Neural progenitor cell (in vitro differentiated cells): ENCODE measurements around the gene DPYSL5. TPM values are rescaled to one million over a fixed set of nuclear protein-coding genes. Genes with fewer than 3 reads are reported as not detected.

ENCODE experiments used
- DNase-seq: peaks from one replicate; pipeline ENCODE4 v3.0.0-alpha.2; 2016; ENCODE audit warnings: low spot score
- H2AFZ ChIP-seq: fragments of 200-600 bp; sonication (generic); replicated peaks from 2 replicates; pipeline ENCODE4 v1.6.1; 2016; ENCODE audit warnings: antibody characterized with exemption
- H3F3A ChIP-seq: fragments of 200-600 bp; sonication (generic); 2 replicates; pipeline ENCODE4 v1.6.1; 2016; ENCODE audit warnings: antibody characterized with exemption, low read depth
- H3K27ac ChIP-seq: fragments of 200-600 bp; sonication (generic); 2 replicates; pipeline ENCODE4 v1.5.1; 2016; ENCODE audit warnings: mild to moderate bottlenecking
- H3K27me3 ChIP-seq: fragments of 200-600 bp; sonication (generic); 2 replicates; pipeline ENCODE4 v1.6.1; 2016; ENCODE audit warnings: mild to moderate bottlenecking, moderate library complexity
- H3K36me3 ChIP-seq: fragments of 200-600 bp; sonication (generic); 2 replicates; pipeline ENCODE4 v1.5.1; 2016
- H3K4me1 ChIP-seq: fragments of 200-600 bp; sonication (generic); 2 replicates; pipeline ENCODE4 v1.6.1; 2016; ENCODE audit warnings: mixed run types
- H3K4me2 ChIP-seq: fragments of 200-600 bp; sonication (generic); 2 replicates; pipeline ENCODE4 v1.6.1; 2016
- H3K4me3 ChIP-seq: fragments of 200-600 bp; sonication (generic); 2 replicates; pipeline ENCODE4 v1.5.1; 2016
- H3K79me2 ChIP-seq: fragments of 200-600 bp; sonication (generic); 2 replicates; pipeline ENCODE4 v1.6.1; 2016; ENCODE audit warnings: low read depth
- H3K9ac ChIP-seq: fragments of 200-600 bp; sonication (generic); 2 replicates; pipeline ENCODE4 v1.6.1; 2016
- H3K9me3 ChIP-seq: fragments of 200-600 bp; sonication (generic); 2 replicates; pipeline ENCODE4 v1.5.1; 2016; ENCODE audit warnings: low read depth
- H4K20me1 ChIP-seq: fragments of 200-600 bp; sonication (generic); 2 replicates; pipeline ENCODE4 v1.6.1; 2016; ENCODE audit warnings: low read depth
- H3K27ac Mint-ChIP-seq: 3 replicates; pipeline ENCODE4 v1.8.0; 2021; ENCODE audit warnings: mixed read lengths
- H3K27me3 Mint-ChIP-seq: 2 replicates; pipeline ENCODE4 v1.8.0; 2022; ENCODE audit warnings: low read depth, mild to moderate bottlenecking, inconsistent platforms, moderate library complexity, mixed read lengths; ENCODE audit not compliant: insufficient read depth
- H3K36me3 Mint-ChIP-seq: 3 replicates; pipeline ENCODE4 v1.8.0; 2021; ENCODE audit warnings: mixed read lengths
- H3K4me1 Mint-ChIP-seq: 3 replicates; pipeline ENCODE4 v1.8.0; 2021; ENCODE audit warnings: mixed read lengths
- H3K4me3 Mint-ChIP-seq: 3 replicates; pipeline ENCODE4 v1.8.0; 2021; ENCODE audit warnings: mild to moderate bottlenecking, moderate library complexity, mixed read lengths
- H3K9me3 Mint-ChIP-seq: 3 replicates; pipeline ENCODE4 v1.8.0; 2020; ENCODE audit warnings: mixed read lengths
- CTCF ChIP-seq: fragments of 200-600 bp; sonication (generic); IDR thresholded peaks from 2 replicates; pipeline ENCODE4 v1.5.1; 2017; ENCODE audit warnings: antibody characterized with exemption, mild to moderate bottlenecking
- EZH2 ChIP-seq: fragments of 200-600 bp; sonication (generic); IDR thresholded peaks from 2 replicates; pipeline ENCODE4 v1.6.1; 2017; ENCODE audit warnings: antibody characterized with exemption, mild to moderate bottlenecking, moderate library complexity
- EZH2phosphoT487 ChIP-seq: fragments of 200-600 bp; sonication (generic); IDR thresholded peaks from 2 replicates; pipeline ENCODE4 v1.6.1; 2017; ENCODE audit warnings: antibody characterized with exemption
- total RNA-seq: library from RNA; depleted of rRNA; stranded (reverse); fragments of >200 nt; gene quantifications from 2 replicates; pipeline ENCODE4 v1.2.3, GENCODE V29; 2015; ENCODE audit warnings: low replicate concordance

DPYSL5 gene
- total RNA-seq, 1 donor from 2014 or later, result 46.3 TPM

- Histone ChIP-seq H3K79me2 (peaks cover 98% of the 10 kb centered on the region), H3K9ac (no peak overlapping the region), H3K27me3 (no peaks in the 10 kb centered on the region), H2AFZ (no peak overlapping the region), H3K4me1 (peaks cover 12% of the 10 kb centered on the region), H3K36me3 (no peaks in the 10 kb centered on the region), H3K4me2 (no peak overlapping the region), H3K27ac (no peak overlapping the region), H3K9me3 (no peaks in the 10 kb centered on the region), H3K4me3 (no peak overlapping the region), H3F3A (no peaks in the 10 kb centered on the region), H4K20me1 (peaks cover 100% of the 10 kb centered on the region)
- Mint-ChIP-seq H3K27ac (no peak overlapping the region), H3K27me3 (peaks cover 4% of the 10 kb centered on the region), H3K36me3 (peaks cover 43% of the 10 kb centered on the region), H3K4me1 (peaks cover 15% of the 10 kb centered on the region), H3K9me3 (peaks cover 19% of the 10 kb centered on the region), H3K4me3 (no peak overlapping the region)
- no peak for DNase-seq
- TF ChIP-seq EZH2phosphoT487 (no peak), CTCF (no peak), EZH2 (no peak)
Measured at GRCh38 chr2:26892133-26892532, 44.2 kb downstream of the DPYSL5 start.

- Mint-ChIP-seq H3K36me3 (peaks cover 49% of the 10 kb centered on the region), H3K27ac (no peak overlapping the region), H3K9me3 (peaks cover 19% of the 10 kb centered on the region), H3K4me1 (peaks cover 17% of the 10 kb centered on the region), H3K4me3 (no peak overlapping the region), H3K27me3 (peaks cover 4% of the 10 kb centered on the region)
- peaks cover 12% of the 10 kb centered on the region for H3K4me1 ChIP-seq
- no peak for DNase-seq
- H3K4me3 ChIP-seq, result no peak overlapping the region
- no peaks in the 10 kb centered on the region for H3K9me3 ChIP-seq
- H3K27ac ChIP-seq, result no peak overlapping the region
- no peaks in the 10 kb centered on the region for H3K27me3 ChIP-seq
- H3K9ac ChIP-seq, result no peak overlapping the region
- no peak overlapping the region for H3K4me2 ChIP-seq
- no peaks in the 10 kb centered on the region for H3F3A ChIP-seq
- H2AFZ ChIP-seq, result no peak overlapping the region
- H4K20me1 ChIP-seq, result peaks cover 100% of the 10 kb centered on the region
- TF ChIP-seq EZH2 (no peak), CTCF (no peak), EZH2phosphoT487 (no peak)
- peaks cover 98% of the 10 kb centered on the region for H3K79me2 ChIP-seq
- H3K36me3 ChIP-seq, result no peaks in the 10 kb centered on the region
Measured at GRCh38 chr2:26892922-26893524, 45.1 kb downstream of the DPYSL5 start.

GRCh38 chr2:26894136-26894535, 46.2 kb downstream of the DPYSL5 start:
- H3K27ac Mint-ChIP-seq, result no peak overlapping the region
- H3K4me3 ChIP-seq, result no peak overlapping the region
- peaks cover 12% of the 10 kb centered on the region for H3K4me1 ChIP-seq
- H3K79me2 ChIP-seq, result peaks cover 92% of the 10 kb centered on the region
- no peak overlapping the region for H3K9ac ChIP-seq
- H3K27ac ChIP-seq, result no peak overlapping the region
- no peaks in the 10 kb centered on the region for H3K36me3 ChIP-seq
- H2AFZ ChIP-seq, result no peak overlapping the region
- TF ChIP-seq EZH2, result no peak
- no peak for TF ChIP-seq CTCF
- TF ChIP-seq EZH2phosphoT487, result no peak
- peaks cover 45% of the 10 kb centered on the region for H3K36me3 Mint-ChIP-seq
- H3K9me3 Mint-ChIP-seq, result peaks cover 19% of the 10 kb centered on the region
- H3K4me1 Mint-ChIP-seq, result peaks cover 17% of the 10 kb centered on the region
- H3K4me2 ChIP-seq, result no peak overlapping the region
- no peaks in the 10 kb centered on the region for H3K9me3 ChIP-seq
- H3K4me3 Mint-ChIP-seq, result no peak overlapping the region
- H3K27me3 ChIP-seq, result no peaks in the 10 kb centered on the region
- H3F3A ChIP-seq, result no peaks in the 10 kb centered on the region
- no peak for DNase-seq
- peaks cover 100% of the 10 kb centered on the region for H4K20me1 ChIP-seq
- H3K27me3 Mint-ChIP-seq, result peaks cover 2% of the 10 kb centered on the region
